CD4-positive, alpha-beta T cell treated with Interleukin-2 at 100 ng/mL for 4 hours (primary cell): ENCODE data around the gene COLGALT1.
"Not testable (repeated sequence)": the region's sequence is repeated elsewhere in the genome, so short reads cannot be mapped to it uniquely, and the experiment has no call there.

ENCODE experiments used
- DNase-seq: peaks from one replicate; pipeline ENCODE4 v3.0.0-alpha.2; 2020; ENCODE audit warnings: low spot score

Gene COLGALT1

DNA sequence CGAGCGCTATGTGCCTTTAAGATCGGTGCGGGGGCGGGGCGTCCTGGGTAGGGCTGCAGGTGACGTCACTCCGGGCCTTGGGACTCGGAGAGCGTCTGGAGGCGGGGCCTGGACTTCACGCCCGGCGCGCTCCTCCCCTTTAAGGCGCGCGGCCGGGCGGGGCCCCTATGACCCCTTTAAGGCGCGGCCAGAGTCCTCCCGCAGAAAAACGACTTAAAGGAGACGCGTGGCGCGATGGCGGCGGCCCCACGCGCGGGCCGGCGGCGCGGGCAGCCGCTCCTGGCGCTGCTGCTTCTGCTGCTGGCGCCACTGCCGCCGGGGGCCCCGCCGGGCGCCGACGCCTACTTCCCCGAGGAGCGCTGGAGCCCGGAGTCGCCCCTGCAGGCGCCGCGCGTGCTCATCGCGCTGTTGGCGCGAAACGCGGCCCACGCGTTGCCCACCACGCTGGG, at the start of gene COLGALT1:
Gene COLGALT1, plus strand, starts transcription at position 170 of the 449 bp plus-strand sequence. Its CDS starts 65 bp downstream, at position 235.
- peak; percentile 97 for DNase-seq

GRCh38 chr19:17506745-17507144, 48.7 kb upstream of the COLGALT1 start:
- DNase-seq: no peak

DNA sequence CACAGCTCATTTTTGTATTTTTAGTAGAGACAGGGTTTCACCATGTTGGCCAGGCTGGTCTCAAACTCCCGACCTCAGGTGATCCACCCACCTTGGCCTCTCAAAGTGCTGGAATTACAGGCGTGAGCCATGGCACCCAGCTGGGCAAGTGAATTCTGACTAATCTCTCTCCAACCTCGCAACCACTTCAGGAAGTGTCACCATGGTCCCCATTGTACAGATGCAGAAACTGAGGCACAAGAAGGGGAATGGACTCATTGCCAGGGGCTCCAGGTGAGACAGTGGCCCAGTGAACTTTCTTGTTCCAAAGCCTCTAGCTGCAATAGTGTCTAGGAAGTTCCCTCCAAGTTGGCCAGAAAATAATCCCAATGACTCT, 46.9 kb upstream of the COLGALT1 start:
- DNase-seq: not testable (repeated sequence)

DNA sequence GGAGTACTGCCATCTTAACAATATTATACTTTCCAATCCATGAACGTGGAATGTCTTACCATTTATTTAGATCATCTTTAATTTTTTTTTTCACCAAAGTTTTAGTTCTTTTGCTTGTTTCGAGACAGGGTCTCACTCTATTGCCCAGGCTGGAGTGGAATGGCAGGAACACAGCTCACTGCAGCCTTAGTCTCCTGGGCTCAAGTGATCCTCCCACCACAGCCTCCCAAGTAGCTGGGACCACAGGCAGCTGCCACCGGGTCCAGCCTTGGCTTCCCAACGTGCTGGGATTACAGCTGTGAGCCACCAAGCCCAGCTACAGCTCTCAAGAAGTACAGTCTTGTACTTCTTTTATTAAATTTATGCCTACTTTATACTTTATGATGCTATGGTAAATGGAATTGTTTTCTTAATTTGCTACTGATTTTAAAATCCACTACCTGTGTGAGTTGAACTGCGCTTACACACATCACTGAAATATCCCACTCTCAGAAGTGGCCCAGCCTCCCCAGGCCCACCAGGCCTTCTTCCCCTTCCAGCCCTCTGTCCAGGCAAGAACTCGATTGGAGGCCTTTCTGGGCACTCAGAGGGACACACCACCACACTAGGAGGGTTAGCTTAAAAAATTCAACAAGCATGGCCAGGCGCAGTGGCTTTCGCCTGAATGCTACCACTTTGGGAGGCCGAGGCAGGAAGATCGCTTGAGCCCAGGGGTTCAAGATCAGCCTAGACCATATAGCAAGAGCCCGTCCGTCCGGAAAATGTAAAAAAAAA, 45.0 kb upstream of the COLGALT1 start:
- no peak for DNase-seq

DNA sequence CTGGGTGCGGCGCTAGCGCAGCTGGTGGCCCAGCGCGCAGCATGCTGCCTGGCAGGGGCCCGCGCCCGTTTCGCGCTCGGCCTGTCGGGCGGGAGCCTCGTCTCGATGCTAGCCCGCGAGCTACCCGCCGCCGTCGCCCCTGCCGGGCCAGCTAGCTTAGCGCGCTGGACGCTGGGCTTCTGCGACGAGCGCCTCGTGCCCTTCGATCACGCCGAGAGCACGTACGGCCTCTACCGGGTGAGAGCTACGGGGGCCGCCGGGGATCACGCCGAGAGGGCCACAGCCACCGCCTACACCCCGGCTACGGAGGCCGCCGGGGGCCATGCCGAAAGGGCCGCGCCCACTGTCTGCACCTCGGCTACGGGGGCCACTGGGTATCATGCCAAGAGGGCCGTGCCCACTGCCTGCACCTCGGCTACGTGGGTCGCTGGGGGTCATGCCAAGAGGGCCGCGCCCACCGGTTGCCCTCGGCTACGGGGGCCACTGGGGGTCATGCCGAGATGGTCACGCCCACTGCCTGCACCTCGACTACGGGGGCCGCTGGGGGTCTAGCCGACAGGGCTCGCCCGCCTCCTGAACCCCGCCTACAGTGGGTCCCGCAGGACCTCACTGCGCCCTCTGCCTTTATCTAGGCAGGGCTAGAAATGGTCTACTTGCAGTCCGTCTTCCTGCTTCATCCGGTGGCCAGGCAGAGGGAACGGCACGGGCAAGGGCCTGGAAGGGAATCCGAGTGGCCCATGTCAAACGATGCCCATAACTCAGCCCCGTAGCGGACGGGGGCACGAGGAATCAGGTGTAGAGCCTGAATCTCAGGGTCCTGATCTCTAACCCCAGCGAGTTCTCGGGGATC, 43.5 kb upstream of the COLGALT1 start:
- peak; percentile 90 for DNase-seq

DNA sequence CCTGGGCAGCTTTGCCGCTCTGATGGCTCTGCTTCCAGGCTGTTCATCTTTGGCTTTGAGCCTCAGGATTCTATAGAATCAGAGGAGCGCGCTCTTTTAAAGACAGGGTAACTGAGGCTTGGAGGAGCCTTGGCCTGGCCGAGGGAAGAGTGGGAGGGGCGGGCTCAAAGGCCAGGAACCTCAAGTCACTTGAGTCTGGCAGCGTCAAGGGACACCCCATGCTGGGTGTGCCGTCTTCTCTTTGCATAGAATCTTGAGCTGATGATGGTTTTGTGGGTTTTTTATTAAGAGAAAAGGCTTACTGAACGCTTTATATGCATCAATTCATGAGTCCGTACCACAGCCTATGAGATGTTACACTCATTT, 42.9 kb upstream of the COLGALT1 start:
- no peak for DNase-seq

- no peak for DNase-seq
Measured at GRCh38 chr19:17515408-17516149, 39.9 kb upstream of the COLGALT1 start.

- no peak for DNase-seq
Measured at GRCh38 chr19:17517898-17518297, 37.6 kb upstream of the COLGALT1 start.

- DNase-seq: not testable (repeated sequence)
Measured at GRCh38 chr19:17518654-17519053, 36.8 kb upstream of the COLGALT1 start.

- no peak for DNase-seq
Measured at GRCh38 chr19:17519967-17520366, 35.5 kb upstream of the COLGALT1 start.

DNA sequence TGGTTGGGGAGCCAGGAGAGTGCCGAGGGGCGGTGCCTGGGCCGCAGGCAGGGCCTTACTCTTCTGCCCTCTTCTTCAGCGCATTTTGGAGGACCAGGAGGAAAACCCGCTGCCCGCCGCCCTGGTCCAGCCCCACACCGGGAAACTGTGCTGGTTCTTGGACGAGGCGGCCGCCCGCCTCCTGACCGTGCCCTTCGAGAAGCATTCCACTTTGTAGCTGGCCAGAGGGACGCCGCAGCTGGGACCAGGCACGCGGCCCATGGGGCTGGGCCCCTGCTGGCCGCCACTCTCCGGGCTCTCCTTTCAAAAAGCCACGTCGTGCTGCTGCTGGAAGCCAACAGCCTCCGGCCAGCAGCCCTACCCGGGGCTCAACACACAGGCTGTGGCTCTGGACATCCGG, 34.6 kb upstream of the COLGALT1 start:
- no peak for DNase-seq

- DNase-seq: peak; percentile 43
Measured at GRCh38 chr19:17522988-17523872, 32.2 kb upstream of the COLGALT1 start.

DNA sequence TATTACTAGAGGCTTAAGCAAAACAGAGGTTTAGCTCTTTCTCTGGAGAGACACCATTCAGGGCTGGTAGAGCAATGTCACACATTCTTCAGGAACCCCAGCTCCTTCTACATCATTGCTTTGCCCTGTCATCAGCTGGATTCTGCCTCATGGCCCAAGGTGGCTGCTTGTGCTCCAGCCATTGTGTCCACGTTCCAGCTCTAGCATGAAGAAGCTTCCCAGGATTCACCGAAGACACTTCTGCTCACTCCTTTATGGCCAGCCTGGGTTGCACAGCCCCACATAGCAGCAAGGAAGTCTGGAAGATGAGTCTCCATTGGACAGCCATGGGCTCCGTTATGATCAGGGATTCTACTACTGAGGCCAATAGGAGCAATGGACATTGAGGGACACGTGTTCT, 30.8 kb upstream of the COLGALT1 start:
- DNase-seq: no peak

DNA sequence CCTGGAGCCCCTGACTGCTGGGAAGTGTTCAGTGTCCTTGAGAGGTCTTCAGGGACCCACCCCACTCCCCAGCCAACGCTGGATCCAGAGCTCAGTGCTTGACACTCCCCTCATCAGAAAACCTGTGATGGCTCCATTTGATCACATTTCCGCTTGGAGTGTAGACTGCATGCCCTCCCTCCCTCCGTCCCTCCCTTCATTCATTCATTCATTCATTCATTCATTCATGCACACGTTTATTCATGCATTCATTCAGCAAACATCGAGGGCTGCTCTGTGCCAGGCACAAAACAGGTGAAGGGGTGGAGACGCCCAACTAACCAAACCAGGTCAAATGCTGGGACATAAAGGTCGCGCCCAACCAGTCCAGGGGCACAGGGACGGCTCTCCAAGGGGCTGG, 30.3 kb upstream of the COLGALT1 start:
- no peak for DNase-seq

DNA sequence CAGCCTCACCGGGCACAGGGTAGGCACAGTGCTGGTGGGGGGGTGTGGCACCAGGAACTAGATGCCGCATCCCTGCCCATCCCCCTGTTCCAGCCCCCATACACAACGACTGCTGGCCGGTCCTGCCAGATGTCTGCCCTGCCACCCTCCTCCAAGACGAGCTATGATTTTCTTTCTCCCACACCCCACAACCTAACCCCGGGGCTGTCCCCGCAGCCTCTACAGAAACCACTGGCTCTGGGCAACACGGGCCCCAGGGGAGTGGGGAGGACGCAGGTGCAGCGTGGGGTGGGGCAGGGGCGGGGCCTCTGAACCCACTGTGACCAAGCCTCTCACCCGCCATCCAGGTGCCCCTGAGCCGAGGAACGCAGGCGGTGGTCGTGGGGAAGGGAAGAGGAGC, 28.5 kb upstream of the COLGALT1 start:
- DNase-seq: no peak

- no peak for DNase-seq
Measured at GRCh38 chr19:17527326-17527725, 28.1 kb upstream of the COLGALT1 start.

DNA sequence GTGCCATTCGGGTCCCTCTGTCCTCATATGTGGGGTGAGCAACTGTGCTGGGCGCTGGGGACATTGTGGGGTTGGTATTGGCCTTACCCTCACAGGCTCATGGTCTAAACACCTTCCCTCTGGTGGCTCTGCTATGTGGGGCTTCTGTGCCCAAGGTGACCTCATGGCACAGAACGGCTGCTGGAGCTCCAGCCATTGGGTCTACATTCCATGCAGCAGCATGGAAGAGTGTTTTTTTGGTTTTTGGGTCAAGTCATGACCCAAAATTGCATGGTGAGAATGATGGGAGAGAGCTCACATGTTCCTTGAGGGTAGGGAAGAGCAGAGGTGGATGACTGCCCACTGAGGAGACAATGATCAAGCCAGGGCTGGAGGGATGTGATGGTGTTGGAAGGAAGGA, 26.8 kb upstream of the COLGALT1 start:
- DNase-seq: no peak

DNA sequence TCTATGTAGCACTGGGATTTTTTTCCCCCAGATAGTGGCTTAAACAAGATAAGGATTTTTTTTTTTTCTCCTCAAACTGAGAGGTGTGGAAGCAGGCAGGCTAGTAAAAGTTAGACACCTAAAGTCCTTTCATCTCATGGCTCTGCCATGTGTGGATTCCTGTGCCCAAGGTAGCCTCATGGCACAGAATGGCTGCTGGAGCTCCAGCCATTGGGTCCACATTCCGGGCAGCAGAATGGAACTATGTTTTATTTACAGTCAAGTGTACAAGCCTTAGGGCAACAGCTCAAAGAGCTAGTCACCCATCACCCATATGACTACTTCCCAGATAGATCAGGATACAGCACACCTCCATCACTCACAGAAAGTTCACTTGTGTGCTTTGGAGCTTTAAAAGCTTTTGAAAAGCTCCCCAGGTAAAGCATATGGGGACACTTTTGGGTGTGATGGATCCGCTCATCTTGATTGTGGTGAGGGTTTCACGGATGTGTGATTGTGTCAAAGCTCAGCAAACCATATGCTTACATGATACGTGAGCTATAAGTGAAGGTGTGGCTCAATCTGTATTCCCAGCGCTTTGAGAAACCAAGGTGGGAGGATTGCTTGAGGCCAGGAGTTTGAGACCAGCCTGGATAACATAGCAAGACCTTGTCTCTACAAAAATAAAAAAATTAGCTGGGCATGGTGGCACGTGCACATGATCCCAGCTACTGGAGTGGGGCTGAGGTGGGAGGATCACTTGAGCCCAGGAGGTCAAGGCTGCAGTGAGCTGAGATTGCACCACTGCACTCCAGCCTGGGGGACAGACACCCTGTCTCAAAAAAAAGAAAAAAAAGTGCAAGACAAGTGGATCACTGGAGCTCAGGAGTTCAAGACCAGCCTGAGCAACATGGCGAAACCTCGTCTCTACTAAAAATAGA, 25.9 kb upstream of the COLGALT1 start:
- DNase-seq: no peak

- no peak for DNase-seq
Measured at GRCh38 chr19:17530586-17530985, 24.9 kb upstream of the COLGALT1 start.

DNA sequence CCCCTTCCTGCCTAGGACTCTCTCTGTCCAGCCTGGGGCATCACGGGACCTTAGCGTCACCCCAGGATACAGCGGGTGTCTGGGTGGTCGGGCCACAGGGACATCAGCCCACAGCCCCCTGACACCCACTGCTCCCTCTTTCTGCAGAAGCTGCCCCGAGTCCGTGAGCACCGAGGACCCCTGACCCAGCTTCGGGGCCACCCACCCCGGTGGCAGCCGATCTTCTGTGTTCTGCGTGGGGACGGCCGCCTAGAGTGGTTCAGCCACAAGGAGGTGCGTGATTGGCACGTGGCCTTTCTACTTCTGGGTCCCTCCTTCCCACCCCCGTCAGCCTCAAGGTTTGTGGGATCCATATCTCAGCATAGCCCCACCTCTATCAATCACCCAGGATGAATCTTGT, 23.3 kb upstream of the COLGALT1 start:
- no peak for DNase-seq
